ENCODE measurements around the gene TRMT11. TPM values are rescaled to one million over a fixed set of nuclear protein-coding genes. Genes with fewer than 3 reads are reported as not detected.

Gene TRMT11
- total and polyA plus RNA-seq, 2 of the 13 experiments (the other 11 are each of a cell fraction or from before 2014, with no cell fraction given): 42.2 to 81.9 TPM

DNA sequence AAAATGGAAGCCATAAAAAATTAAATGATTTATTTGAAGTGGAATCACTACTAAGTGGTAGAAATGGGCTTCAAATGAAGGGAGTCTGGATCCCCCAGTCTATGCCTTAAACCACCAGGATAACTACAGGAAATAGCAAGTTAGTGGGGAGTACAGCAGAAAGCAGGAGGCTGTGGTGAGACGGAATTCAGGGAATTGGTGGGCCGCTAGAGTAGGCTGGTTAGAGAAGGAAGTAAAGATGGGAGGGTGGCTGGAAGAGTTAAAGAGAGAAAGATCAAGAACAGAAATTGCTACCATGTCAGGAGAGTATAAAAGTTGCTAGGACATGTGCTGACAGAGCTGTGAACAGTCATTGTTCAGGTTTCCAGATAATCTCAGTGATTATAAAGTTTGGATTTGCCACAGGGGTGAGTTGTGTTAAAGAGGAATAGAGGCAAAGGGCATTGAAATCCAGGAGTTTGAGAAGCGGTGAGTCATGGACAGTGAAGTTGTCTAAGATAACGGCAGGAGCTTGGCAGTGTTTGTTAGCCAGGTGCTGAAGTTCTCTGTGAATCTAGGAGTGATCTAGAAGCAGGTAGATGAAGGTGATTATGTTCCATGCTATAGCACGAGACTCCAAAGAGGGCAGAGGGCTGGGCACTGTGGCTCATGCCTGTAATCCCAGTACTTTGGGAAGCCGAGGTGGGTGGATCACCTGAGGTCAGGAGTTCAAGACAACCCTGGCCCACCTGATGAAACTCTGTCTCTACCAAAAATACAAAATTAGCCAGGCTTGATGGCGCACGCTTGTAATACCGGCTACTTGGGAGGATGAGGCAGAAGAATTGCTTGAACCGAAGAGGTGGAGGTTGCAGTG lies 43.4 kb upstream of the TRMT11 start (continued):
- no peak for TF ChIP-seq ZNF34 (CRISPR knock-in tag; IDR thresholded peaks at IDR 0.05; ENCODE audit: borderline replicate concordance)
- TF ChIP-seq ELF4 (CRISPR knock-in tag; IDR thresholded peaks at IDR 0.05; ENCODE audit: borderline replicate concordance): no peak
- TF ChIP-seq ZSCAN21 (CRISPR knock-in tag; IDR thresholded peaks at IDR 0.05; ENCODE audit: borderline replicate concordance): no peak
- TF ChIP-seq NFYC (CRISPR knock-in tag; IDR thresholded peaks at IDR 0.05): no peak
- peak; percentile 86 for TF ChIP-seq FOSL2 (CRISPR knock-in tag; IDR thresholded peaks at IDR 0.05)
- no peak for TF ChIP-seq HOXD1 (CRISPR knock-in tag; IDR thresholded peaks at IDR 0.05)
- no peak for TF ChIP-seq SP1 (IDR thresholded peaks at IDR 0.05)
- no peak for TF ChIP-seq SP1 (CRISPR knock-in tag; IDR thresholded peaks at IDR 0.05)
- no peak for TF ChIP-seq ZNF549 (CRISPR knock-in tag; IDR thresholded peaks at IDR 0.05)
- TF ChIP-seq ZNF615 (CRISPR knock-in tag; IDR thresholded peaks at IDR 0.05; ENCODE audit: borderline replicate concordance): no peak
- no peak for TF ChIP-seq ZNF558 (CRISPR knock-in tag; IDR thresholded peaks at IDR 0.05; ENCODE audit: borderline replicate concordance)
- no peak for TF ChIP-seq ZNF24 (IDR thresholded peaks at IDR 0.05)
- no peak for TF ChIP-seq ZC3H13 (CRISPR knock-in tag; IDR thresholded peaks at IDR 0.05)
- no peak for TF ChIP-seq POLR2AphosphoS2 (IDR thresholded peaks at IDR 0.05; ENCODE audit: low read depth, low read length)
- no peak for TF ChIP-seq PAF1 (CRISPR knock-in tag; IDR thresholded peaks at IDR 0.05)
- TF ChIP-seq ZNF337 (CRISPR knock-in tag; IDR thresholded peaks at IDR 0.05; ENCODE audit: borderline replicate concordance, low read depth): peak; percentile 81; the same call in 1 of the 2 replicates
- TF ChIP-seq, protein P1, sequence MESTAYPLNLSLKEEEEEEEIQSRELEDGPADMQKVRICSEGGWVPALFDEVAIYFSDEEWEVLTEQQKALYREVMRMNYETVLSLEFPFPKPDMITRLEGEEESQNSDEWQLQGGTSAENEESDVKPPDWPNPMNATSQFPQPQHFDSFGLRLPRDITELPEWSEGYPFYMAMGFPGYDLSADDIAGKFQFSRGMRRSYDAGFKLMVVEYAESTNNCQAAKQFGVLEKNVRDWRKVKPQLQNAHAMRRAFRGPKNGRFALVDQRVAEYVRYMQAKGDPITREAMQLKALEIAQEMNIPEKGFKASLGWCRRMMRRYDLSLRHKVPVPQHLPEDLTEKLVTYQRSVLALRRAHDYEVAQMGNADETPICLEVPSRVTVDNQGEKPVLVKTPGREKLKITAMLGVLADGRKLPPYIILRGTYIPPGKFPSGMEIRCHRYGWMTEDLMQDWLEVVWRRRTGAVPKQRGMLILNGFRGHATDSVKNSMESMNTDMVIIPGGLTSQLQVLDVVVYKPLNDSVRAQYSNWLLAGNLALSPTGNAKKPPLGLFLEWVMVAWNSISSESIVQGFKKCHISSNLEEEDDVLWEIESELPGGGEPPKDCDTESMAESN (CRISPR knock-in tag; conservative IDR thresholded peaks at IDR 0.05): no peak
- TF ChIP-seq, protein P2, sequence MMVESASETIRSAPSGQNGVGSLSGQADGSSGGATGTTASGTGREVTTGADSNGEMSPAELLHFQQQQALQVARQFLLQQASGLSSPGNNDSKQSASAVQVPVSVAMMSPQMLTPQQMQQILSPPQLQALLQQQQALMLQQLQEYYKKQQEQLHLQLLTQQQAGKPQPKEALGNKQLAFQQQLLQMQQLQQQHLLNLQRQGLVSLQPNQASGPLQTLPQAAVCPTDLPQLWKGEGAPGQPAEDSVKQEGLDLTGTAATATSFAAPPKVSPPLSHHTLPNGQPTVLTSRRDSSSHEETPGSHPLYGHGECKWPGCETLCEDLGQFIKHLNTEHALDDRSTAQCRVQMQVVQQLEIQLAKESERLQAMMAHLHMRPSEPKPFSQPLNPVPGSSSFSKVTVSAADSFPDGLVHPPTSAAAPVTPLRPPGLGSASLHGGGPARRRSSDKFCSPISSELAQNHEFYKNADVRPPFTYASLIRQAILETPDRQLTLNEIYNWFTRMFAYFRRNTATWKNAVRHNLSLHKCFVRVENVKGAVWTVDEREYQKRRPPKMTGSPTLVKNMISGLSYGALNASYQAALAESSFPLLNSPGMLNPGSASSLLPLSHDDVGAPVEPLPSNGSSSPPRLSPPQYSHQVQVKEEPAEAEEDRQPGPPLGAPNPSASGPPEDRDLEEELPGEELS (CRISPR knock-in tag; IDR thresholded peaks at IDR 0.05): no peak
- no peak for TF ChIP-seq HES4 (CRISPR knock-in tag; IDR thresholded peaks at IDR 0.05; ENCODE audit: borderline replicate concordance)
- TF ChIP-seq SALL1 (CRISPR knock-in tag; IDR thresholded peaks at IDR 0.05): peak; percentile 38; the same call in 1 of the 2 replicates
- TF ChIP-seq, protein P3, sequence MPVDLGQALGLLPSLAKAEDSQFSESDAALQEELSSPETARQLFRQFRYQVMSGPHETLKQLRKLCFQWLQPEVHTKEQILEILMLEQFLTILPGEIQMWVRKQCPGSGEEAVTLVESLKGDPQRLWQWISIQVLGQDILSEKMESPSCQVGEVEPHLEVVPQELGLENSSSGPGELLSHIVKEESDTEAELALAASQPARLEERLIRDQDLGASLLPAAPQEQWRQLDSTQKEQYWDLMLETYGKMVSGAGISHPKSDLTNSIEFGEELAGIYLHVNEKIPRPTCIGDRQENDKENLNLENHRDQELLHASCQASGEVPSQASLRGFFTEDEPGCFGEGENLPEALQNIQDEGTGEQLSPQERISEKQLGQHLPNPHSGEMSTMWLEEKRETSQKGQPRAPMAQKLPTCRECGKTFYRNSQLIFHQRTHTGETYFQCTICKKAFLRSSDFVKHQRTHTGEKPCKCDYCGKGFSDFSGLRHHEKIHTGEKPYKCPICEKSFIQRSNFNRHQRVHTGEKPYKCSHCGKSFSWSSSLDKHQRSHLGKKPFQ (CRISPR knock-in tag; IDR thresholded peaks at IDR 0.05; ENCODE audit: insufficient replicate concordance): no peak
- TF ChIP-seq ZSCAN9 (CRISPR knock-in tag; IDR thresholded peaks at IDR 0.05; ENCODE audit: borderline replicate concordance): no peak
- 0 out of 2 replicates have a peak, but pooled peaks have one; percentile 17 for TF ChIP-seq ZNF652 (CRISPR knock-in tag; IDR thresholded peaks at IDR 0.05; ENCODE audit: borderline replicate concordance, low read depth)
- no peak for TF ChIP-seq ZFX (CRISPR knock-in tag; IDR thresholded peaks at IDR 0.05; ENCODE audit: low read depth)
- TF ChIP-seq, protein P4, sequence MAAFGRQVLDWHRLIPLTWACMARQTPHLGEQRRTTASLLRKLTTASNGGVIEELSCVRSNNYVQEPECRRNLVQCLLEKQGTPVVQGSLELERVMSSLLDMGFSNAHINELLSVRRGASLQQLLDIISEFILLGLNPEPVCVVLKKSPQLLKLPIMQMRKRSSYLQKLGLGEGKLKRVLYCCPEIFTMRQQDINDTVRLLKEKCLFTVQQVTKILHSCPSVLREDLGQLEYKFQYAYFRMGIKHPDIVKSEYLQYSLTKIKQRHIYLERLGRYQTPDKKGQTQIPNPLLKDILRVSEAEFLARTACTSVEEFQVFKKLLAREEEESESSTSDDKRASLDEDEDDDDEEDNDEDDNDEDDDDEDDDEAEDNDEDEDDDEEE (CRISPR knock-in tag; IDR thresholded peaks at IDR 0.05): no peak

Data from HepG2 (cell line).